PFSK-1 (cell line): ENCODE measurements around the gene URGCP. TPM values are rescaled to one million over a fixed set of nuclear protein-coding genes. Genes with fewer than 3 reads are reported as not detected.

Source experiments
- FOXP2 ChIP-seq: optimal IDR thresholded peaks from 2 replicates; pipeline ENCODE3; 2011; ENCODE audit warnings: borderline replicate concordance, control low read depth, inconsistent platforms; ENCODE audit not compliant: insufficient read depth; ENCODE audit errors: extremely low read length, extremely low read depth
- POLR2AphosphoS5 ChIP-seq: IDR thresholded peaks from 2 replicates; pipeline ENCODE4 v1.6.1; 2012; ENCODE audit warnings: low read depth, mild to moderate bottlenecking, control low read depth, low read length, moderate library complexity
- SIN3A ChIP-seq: IDR thresholded peaks from 2 replicates; pipeline ENCODE4 v1.6.1; 2012; ENCODE audit warnings: mild to moderate bottlenecking, low read length, moderate library complexity, borderline replicate concordance; ENCODE audit not compliant: insufficient read depth
- TAF1 ChIP-seq: IDR thresholded peaks from 2 replicates; pipeline ENCODE4 v1.6.1; 2012; ENCODE audit warnings: low read length, control low read depth, borderline replicate concordance; ENCODE audit not compliant: insufficient read depth
- polyA plus RNA-seq: library from polyadenylated mRNA; unstranded; fragments of >200 nt; gene quantifications from one replicate; pipeline ENCODE4 v1.2.1, GENCODE V29; 2012; ENCODE audit warnings: low read depth, missing spikeins; ENCODE audit not compliant: insufficient read length
- TF ChIP-seq, protein P1 (sequence below), 2 experiments: IDR thresholded peaks; 2 replicates each; pipeline versions ENCODE4 v1.6.1 to v1.8.0; 2011 to 2012; ENCODE audit warnings: low read depth in 2 of 2, low read length in 2 of 2, control low read depth in 1 of 2, inconsistent platforms in 1 of 2, mild to moderate bottlenecking in 1 of 2, moderate library complexity in 1 of 2; ENCODE audit not compliant: insufficient read depth in 1 of 2

URGCP gene, protein sequence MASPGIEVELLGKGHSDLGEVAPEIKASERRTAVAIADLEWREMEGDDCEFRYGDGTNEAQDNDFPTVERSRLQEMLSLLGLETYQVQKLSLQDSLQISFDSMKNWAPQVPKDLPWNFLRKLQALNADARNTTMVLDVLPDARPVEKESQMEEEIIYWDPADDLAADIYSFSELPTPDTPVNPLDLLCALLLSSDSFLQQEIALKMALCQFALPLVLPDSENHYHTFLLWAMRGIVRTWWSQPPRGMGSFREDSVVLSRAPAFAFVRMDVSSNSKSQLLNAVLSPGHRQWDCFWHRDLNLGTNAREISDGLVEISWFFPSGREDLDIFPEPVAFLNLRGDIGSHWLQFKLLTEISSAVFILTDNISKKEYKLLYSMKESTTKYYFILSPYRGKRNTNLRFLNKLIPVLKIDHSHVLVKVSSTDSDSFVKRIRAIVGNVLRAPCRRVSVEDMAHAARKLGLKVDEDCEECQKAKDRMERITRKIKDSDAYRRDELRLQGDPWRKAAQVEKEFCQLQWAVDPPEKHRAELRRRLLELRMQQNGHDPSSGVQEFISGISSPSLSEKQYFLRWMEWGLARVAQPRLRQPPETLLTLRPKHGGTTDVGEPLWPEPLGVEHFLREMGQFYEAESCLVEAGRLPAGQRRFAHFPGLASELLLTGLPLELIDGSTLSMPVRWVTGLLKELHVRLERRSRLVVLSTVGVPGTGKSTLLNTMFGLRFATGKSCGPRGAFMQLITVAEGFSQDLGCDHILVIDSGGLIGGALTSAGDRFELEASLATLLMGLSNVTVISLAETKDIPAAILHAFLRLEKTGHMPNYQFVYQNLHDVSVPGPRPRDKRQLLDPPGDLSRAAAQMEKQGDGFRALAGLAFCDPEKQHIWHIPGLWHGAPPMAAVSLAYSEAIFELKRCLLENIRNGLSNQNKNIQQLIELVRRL
- polyA plus RNA-seq = 24.3 TPM

DNA sequence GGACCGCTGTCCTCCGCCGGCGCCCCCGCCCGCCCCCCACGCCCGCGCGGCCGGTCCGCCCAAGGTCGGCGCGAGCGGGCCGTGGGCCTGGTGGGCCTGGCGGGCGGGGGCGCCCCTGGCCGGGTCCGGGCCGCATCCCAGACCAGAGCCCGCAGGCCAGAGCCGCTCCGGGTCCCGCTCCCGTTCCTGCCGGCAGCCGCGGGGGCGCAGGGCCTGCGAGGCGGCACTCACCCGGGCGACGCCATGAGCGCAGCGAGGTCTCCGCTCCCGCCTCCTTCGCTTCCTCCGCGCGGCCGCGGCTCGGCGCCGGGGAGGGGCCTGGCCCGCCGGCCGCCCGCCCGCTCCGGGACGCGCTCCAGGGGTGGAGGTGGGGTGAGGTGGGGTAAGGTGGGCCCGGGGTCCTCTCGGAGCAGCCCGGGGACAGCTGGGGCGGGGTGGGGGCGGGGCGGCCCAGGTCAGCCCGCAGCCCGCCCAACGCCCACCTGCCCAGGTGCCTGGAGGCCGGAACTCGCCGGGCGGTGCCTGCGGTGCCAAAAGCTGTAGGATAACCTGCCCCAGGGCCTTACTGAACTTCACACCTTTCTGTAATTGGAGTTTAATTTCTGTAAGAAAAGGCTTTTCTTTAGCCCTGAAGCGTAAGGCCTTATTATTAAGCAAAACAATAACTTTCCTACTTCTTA lies at the start of gene URGCP:
URGCP (minus strand) TSS at position 266 of the 680 bp plus-strand sequence; CDS start at position 245, 21 bp downstream.
- TF ChIP-seq FOXP2 (no peak), POLR2AphosphoS5 (no peak)

DNA sequence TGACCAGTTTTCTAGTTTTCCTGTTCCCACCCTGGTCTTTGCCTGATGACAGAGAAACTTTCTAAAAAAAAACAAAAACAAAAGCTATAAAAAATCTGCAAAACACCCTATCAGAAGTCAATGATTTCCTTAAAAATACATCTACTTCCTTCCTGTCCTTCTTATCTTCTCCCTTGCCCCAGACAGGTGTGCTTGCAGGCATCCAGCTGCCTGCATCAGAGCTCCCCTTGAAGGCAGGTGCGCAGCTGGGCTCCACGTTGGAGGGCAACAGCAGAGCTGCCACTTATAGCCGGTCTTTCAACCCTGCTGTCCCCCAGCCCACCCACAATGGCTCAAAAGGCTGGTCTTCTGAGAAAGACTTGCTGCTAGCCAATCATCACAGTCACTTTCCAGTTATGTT lies 49.6 kb upstream of the URGCP start:
- TF ChIP-seq POLR2AphosphoS5 (no peak), SIN3A (no peak), FOXP2 (no peak), TAF1 (no peak)
- TF ChIP-seq, protein P1, sequence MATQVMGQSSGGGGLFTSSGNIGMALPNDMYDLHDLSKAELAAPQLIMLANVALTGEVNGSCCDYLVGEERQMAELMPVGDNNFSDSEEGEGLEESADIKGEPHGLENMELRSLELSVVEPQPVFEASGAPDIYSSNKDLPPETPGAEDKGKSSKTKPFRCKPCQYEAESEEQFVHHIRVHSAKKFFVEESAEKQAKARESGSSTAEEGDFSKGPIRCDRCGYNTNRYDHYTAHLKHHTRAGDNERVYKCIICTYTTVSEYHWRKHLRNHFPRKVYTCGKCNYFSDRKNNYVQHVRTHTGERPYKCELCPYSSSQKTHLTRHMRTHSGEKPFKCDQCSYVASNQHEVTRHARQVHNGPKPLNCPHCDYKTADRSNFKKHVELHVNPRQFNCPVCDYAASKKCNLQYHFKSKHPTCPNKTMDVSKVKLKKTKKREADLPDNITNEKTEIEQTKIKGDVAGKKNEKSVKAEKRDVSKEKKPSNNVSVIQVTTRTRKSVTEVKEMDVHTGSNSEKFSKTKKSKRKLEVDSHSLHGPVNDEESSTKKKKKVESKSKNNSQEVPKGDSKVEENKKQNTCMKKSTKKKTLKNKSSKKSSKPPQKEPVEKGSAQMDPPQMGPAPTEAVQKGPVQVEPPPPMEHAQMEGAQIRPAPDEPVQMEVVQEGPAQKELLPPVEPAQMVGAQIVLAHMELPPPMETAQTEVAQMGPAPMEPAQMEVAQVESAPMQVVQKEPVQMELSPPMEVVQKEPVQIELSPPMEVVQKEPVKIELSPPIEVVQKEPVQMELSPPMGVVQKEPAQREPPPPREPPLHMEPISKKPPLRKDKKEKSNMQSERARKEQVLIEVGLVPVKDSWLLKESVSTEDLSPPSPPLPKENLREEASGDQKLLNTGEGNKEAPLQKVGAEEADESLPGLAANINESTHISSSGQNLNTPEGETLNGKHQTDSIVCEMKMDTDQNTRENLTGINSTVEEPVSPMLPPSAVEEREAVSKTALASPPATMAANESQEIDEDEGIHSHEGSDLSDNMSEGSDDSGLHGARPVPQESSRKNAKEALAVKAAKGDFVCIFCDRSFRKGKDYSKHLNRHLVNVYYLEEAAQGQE (IDR thresholded peaks at IDR 0.05; ENCODE audit: insufficient read depth in 1 of 2, low read depth in 2 of 2, low read length in 2 of 2) = no peak

DNA sequence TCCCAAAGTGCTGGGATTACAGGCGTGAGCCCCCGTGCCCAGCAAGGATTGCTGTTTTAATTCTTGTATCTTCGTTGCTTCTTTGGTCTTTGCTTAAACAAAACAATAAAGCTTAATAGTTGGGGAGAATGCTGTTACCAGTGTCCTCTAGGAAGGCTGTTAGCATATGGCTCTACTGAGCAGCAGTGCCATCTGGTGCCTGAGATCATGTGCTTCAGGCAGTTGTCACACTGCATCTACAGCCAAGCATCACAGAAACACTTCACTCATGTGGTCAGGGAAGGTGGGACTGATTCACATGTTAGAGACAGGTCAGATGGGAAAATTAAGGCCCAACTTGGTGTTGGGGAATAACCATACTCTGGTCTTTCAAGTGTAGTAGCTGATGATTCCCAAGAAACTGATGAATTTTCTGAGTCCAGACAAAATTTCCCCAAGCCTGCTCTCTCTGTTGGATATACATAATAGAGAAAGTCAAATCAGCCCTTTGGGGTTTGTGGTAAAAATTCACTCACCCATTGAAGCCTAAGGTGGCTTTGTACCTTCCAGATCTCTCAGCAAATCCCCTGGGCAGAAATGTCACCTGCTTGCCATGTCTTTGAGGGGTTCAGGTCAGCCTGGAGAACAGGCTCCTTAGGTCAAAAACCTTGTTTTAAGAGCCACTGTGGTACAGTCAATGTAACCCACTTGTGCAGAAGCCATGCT lies 48.3 kb upstream of the URGCP start:
- TF ChIP-seq POLR2AphosphoS5 (no peak), TAF1 (no peak), FOXP2 (no peak), SIN3A (no peak)
- TF ChIP-seq, protein P1 (IDR thresholded peaks at IDR 0.05; ENCODE audit: insufficient read depth in 1 of 2, low read depth in 2 of 2, low read length in 2 of 2) = no peak

DNA sequence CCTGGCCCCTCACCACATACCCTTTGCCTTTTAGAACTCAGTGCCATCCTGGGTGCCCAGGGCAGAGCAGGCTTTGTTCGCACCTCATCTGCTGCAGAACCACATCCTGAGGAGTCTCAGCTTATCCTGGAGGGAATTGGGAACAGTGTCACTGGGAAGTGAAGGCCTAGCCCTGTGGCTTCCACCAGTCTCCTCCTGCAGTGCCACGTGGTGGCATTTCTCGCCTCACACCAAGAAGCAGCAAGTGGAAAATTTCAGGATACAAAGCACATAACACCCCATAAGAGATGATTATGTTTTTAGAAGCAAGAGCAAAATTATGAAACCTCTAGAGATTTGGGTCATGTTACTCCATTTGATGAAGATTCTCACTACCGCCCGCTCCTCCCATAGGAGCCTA lies 46.7 kb upstream of the URGCP start:
- TF ChIP-seq, protein P1 (IDR thresholded peaks at IDR 0.05; ENCODE audit: insufficient read depth in 1 of 2, low read depth in 2 of 2, low read length in 2 of 2) = no peak
- no peak for TF ChIP-seq SIN3A
- TF ChIP-seq FOXP2 = no peak
- TF ChIP-seq TAF1 = no peak
- TF ChIP-seq POLR2AphosphoS5 = no peak
